ENCODE measurements around the gene TMC7.
"Not testable (repeated sequence)": the region's sequence is repeated elsewhere in the genome, so short reads cannot be mapped to it uniquely, and the experiment has no call there.

Gene TMC7

GRCh38 chr16:18983565-18984434 lies at the start of gene TMC7:
TSS of gene TMC7 (plus strand) at chr16:18983934. CDS start at chr16:18984064, 130 bp downstream.
- Mint-ChIP-seq H3K4me3 (no peak within 1 kb of the TSS), H3K4me1 (no peaks in the 10 kb centered on the region), H3K9me3 (no peaks in the 10 kb centered on the region), H3K36me3 (no peaks in the 10 kb centered on the region), H3K27ac (no peak within 1 kb of the TSS)
- DNase-seq (ENCODE audit: low spot score in 2 of 2): no peak
- ATAC-seq: peak; percentile 40

GRCh38 chr16:18936727-18937340 lies 46.9 kb upstream of the TMC7 start:
- ATAC-seq (no peak), DNase-seq (ENCODE audit: low spot score in 2 of 2) (no peak)
- Mint-ChIP-seq H3K4me1 (peaks cover 1% of the 10 kb centered on the region), H3K4me3 (no peak overlapping the region), H3K36me3 (no peaks in the 10 kb centered on the region), H3K27ac (no peak overlapping the region), H3K9me3 (no peaks in the 10 kb centered on the region)

GRCh38 chr16:18937390-18937789 lies 46.3 kb upstream of the TMC7 start:
- H3K27ac Mint-ChIP-seq: no peak overlapping the region
- no peaks in the 10 kb centered on the region for H3K9me3 Mint-ChIP-seq
- H3K36me3 Mint-ChIP-seq: no peaks in the 10 kb centered on the region
- no peak overlapping the region for H3K4me3 Mint-ChIP-seq
- ATAC-seq (no peak), DNase-seq (ENCODE audit: low spot score in 2 of 2) (no peak)
- H3K4me1 Mint-ChIP-seq: no peaks in the 10 kb centered on the region

GRCh38 chr16:18938986-18939385 lies 44.7 kb upstream of the TMC7 start:
- Mint-ChIP-seq H3K4me1 (no peaks in the 10 kb centered on the region), H3K27ac (no peak overlapping the region), H3K36me3 (no peaks in the 10 kb centered on the region), H3K4me3 (no peak overlapping the region), H3K9me3 (no peaks in the 10 kb centered on the region)
- DNase-seq (ENCODE audit: low spot score in 2 of 2) (no peak), ATAC-seq (no peak)

- H3K4me1 Mint-ChIP-seq: peaks cover 9% of the 10 kb centered on the region
- ATAC-seq (no peak), DNase-seq (ENCODE audit: low spot score in 2 of 2) (no peak)
- H3K9me3 Mint-ChIP-seq: no peaks in the 10 kb centered on the region
- H3K27ac Mint-ChIP-seq: no peak overlapping the region
- H3K4me3 Mint-ChIP-seq: no peak overlapping the region
- no peaks in the 10 kb centered on the region for H3K36me3 Mint-ChIP-seq
Measured at GRCh38 chr16:18941471-18941870, 42.3 kb upstream of the TMC7 start.

GRCh38 chr16:18942061-18942460 lies 41.7 kb upstream of the TMC7 start:
- no peaks in the 10 kb centered on the region for H3K36me3 Mint-ChIP-seq
- peaks cover 12% of the 10 kb centered on the region for H3K4me1 Mint-ChIP-seq
- H3K4me3 Mint-ChIP-seq: no peak overlapping the region
- DNase-seq (ENCODE audit: low spot score in 2 of 2) (no peak), ATAC-seq (no peak)
- no peaks in the 10 kb centered on the region for H3K9me3 Mint-ChIP-seq
- no peak overlapping the region for H3K27ac Mint-ChIP-seq

- H3K4me1 Mint-ChIP-seq: peaks cover 12% of the 10 kb centered on the region
- no peak for ATAC-seq
- H3K9me3 Mint-ChIP-seq: no peaks in the 10 kb centered on the region
- H3K27ac Mint-ChIP-seq: no peak overlapping the region
- no peak for DNase-seq (ENCODE audit: low spot score in 2 of 2)
- no peak overlapping the region for H3K4me3 Mint-ChIP-seq
- H3K36me3 Mint-ChIP-seq: no peaks in the 10 kb centered on the region
Measured at GRCh38 chr16:18943414-18943813, 40.3 kb upstream of the TMC7 start.

- Mint-ChIP-seq H3K9me3 (no peaks in the 10 kb centered on the region), H3K4me1 (peaks cover 12% of the 10 kb centered on the region), H3K4me3 (no peak overlapping the region), H3K36me3 (no peaks in the 10 kb centered on the region), H3K27ac (no peak overlapping the region)
- no peak for ATAC-seq
- DNase-seq (ENCODE audit: low spot score in 2 of 2): no peak
Measured at GRCh38 chr16:18945233-18945632, 38.5 kb upstream of the TMC7 start.

GRCh38 chr16:18948372-18949020 lies 35.2 kb upstream of the TMC7 start:
- ATAC-seq (no peak), DNase-seq (ENCODE audit: low spot score in 2 of 2) (no peak)
- Mint-ChIP-seq H3K27ac (no peak overlapping the region), H3K4me1 (peaks cover 12% of the 10 kb centered on the region), H3K9me3 (no peaks in the 10 kb centered on the region), H3K36me3 (no peaks in the 10 kb centered on the region), H3K4me3 (no peak overlapping the region)

- DNase-seq (ENCODE audit: low spot score in 2 of 2) (no peak), ATAC-seq (no peak)
- H3K27ac Mint-ChIP-seq: no peak overlapping the region
- no peaks in the 10 kb centered on the region for H3K9me3 Mint-ChIP-seq
- H3K4me1 Mint-ChIP-seq: peaks cover 7% of the 10 kb centered on the region
- H3K36me3 Mint-ChIP-seq: no peaks in the 10 kb centered on the region
- H3K4me3 Mint-ChIP-seq: no peak overlapping the region
Measured at GRCh38 chr16:18950469-18951185, 33.1 kb upstream of the TMC7 start.

GRCh38 chr16:18953547-18953946 lies 30.2 kb upstream of the TMC7 start:
- Mint-ChIP-seq H3K4me3 (no peak overlapping the region), H3K27ac (no peak overlapping the region)

GRCh38 chr16:18955874-18956580 lies 27.7 kb upstream of the TMC7 start:
- H3K27ac Mint-ChIP-seq: peak overlapping the region; percentile 66
- H3K4me1 Mint-ChIP-seq: peaks cover 12% of the 10 kb centered on the region
- peak overlapping the region; percentile 73 for H3K4me3 Mint-ChIP-seq
- ATAC-seq (peak; percentile 75), DNase-seq (ENCODE audit: low spot score in 2 of 2) (peak in 1 of 2 donors; percentile 9)
- not testable (repeated sequence) for H3K9me3 Mint-ChIP-seq, H3K36me3 Mint-ChIP-seq

More at GRCh38 chr16:18953547-18953946, 30.2 kb upstream of the TMC7 start:
- Mint-ChIP-seq H3K36me3 (no peaks in the 10 kb centered on the region), H3K4me1 (peaks cover 6% of the 10 kb centered on the region), H3K9me3 (no peaks in the 10 kb centered on the region)
- DNase-seq (ENCODE audit: low spot score in 2 of 2) (no peak), ATAC-seq (no peak)

GRCh38 chr16:18956658-18957241 lies 27.0 kb upstream of the TMC7 start:
- Mint-ChIP-seq H3K4me1 (peaks cover 12% of the 10 kb centered on the region), H3K27ac (peak overlapping the region; percentile 66), H3K4me3 (peak overlapping the region; percentile 73)
- H3K9me3 Mint-ChIP-seq; ATAC-seq; H3K36me3 Mint-ChIP-seq; DNase-seq (ENCODE audit: low spot score in 2 of 2): not testable (repeated sequence)

- H3K36me3 Mint-ChIP-seq: no peaks in the 10 kb centered on the region
- no peak overlapping the region for H3K4me3 Mint-ChIP-seq
- H3K27ac Mint-ChIP-seq: peak overlapping the region; percentile 58
- no peak for DNase-seq (ENCODE audit: low spot score in 2 of 2)
- no peak for ATAC-seq
- no peaks in the 10 kb centered on the region for H3K9me3 Mint-ChIP-seq
- peaks cover 12% of the 10 kb centered on the region for H3K4me1 Mint-ChIP-seq
Measured at GRCh38 chr16:18958621-18959029, 25.1 kb upstream of the TMC7 start.
